Effector memory CD8-positive, alpha-beta T cell (primary cell): ENCODE results near the gene RPL3.

ENCODE experiments used
- ATAC-seq: fragments of 150-1000 bp; cut with Tn5 transposase; replicated peaks from 2 replicates; pipeline ENCODE4 v1.10.0; 2021; ENCODE audit warnings: mild to moderate bottlenecking, moderate library complexity
- DNase-seq, 3 experiments: peaks; one replicate each; pipeline ENCODE4 v3.0.0; 2021
- H3K27ac Mint-ChIP-seq, 2 donors: one replicate each; pipeline ENCODE4 v1.8.0; 2022; ENCODE audit warnings: mild to moderate bottlenecking in 2 of 2, mixed read lengths in 2 of 2, moderate library complexity in 2 of 2
- H3K27me3 Mint-ChIP-seq, 2 donors: one replicate each; pipeline ENCODE4 v1.8.0; 2022; ENCODE audit warnings: mixed read lengths in 2 of 2
- H3K36me3 Mint-ChIP-seq: one replicate; pipeline ENCODE4 v1.8.0; 2022; ENCODE audit warnings: mild to moderate bottlenecking, moderate library complexity, mixed read lengths; ENCODE audit not compliant: insufficient read depth
- H3K4me1 Mint-ChIP-seq, 2 donors: one replicate each; pipeline ENCODE4 v1.8.0; 2022; ENCODE audit warnings: low read depth in 2 of 2, mixed read lengths in 2 of 2
- H3K4me3 Mint-ChIP-seq, 2 donors: one replicate each; pipeline ENCODE4 v1.8.0; 2022; ENCODE audit warnings: mild to moderate bottlenecking in 2 of 2, mixed read lengths in 2 of 2, moderate library complexity in 2 of 2
- H3K9me3 Mint-ChIP-seq, 2 donors: one replicate each; pipeline ENCODE4 v1.8.0; 2022; ENCODE audit warnings: mixed read lengths in 2 of 2

Gene RPL3

GRCh38 chr22:39318507-39319283 lies 728 bp downstream of the RPL3 start:
- Mint-ChIP-seq H3K36me3 (peaks cover 70% of the 10 kb centered on the region), H3K4me1 (peaks cover 29 to 48% of the 10 kb centered on the region in 2 donors), H3K9me3 (no peaks in the 10 kb centered on the region), H3K4me3 (peak overlapping the region; percentile 94 to 100), H3K27ac (peak overlapping the region; percentile 98 to 100), H3K27me3 (no peaks in the 10 kb centered on the region)
- DNase-seq (peak in 2 of 3 experiments; percentile 31 to 33), ATAC-seq (peak; percentile 9)

- Mint-ChIP-seq H3K27me3 (no peaks in the 10 kb centered on the region), H3K9me3 (no peaks in the 10 kb centered on the region), H3K4me1 (peaks cover 29 to 52% of the 10 kb centered on the region in 2 donors), H3K4me3 (peak overlapping the region; percentile 94 to 100), H3K27ac (peak overlapping the region; percentile 98 to 100), H3K36me3 (peaks cover 77% of the 10 kb centered on the region)
- no peak for DNase-seq
- ATAC-seq: no peak
Observed at GRCh38 chr22:39317775-39318506, 1.5 kb downstream of the RPL3 start.

- H3K4me3 Mint-ChIP-seq: peak overlapping the region; percentile 94 to 100
- peak overlapping the region; percentile 98 to 100 for H3K27ac Mint-ChIP-seq
- peaks cover 84% of the 10 kb centered on the region for H3K36me3 Mint-ChIP-seq
- H3K9me3 Mint-ChIP-seq: no peaks in the 10 kb centered on the region
- no peaks in the 10 kb centered on the region for H3K27me3 Mint-ChIP-seq
- ATAC-seq (peak; percentile 16), DNase-seq (peak; percentile 23 to 33 (median 32))
- H3K4me1 Mint-ChIP-seq: peaks cover 29 to 52% of the 10 kb centered on the region in 2 donors
Observed at GRCh38 chr22:39317084-39317774, 2.2 kb downstream of the RPL3 start.

- H3K27me3 Mint-ChIP-seq: no peaks in the 10 kb centered on the region
- H3K4me1 Mint-ChIP-seq: peaks cover 32 to 53% of the 10 kb centered on the region in 2 donors
- ATAC-seq (peak; percentile 42), DNase-seq (peak; percentile 73 to 77 (median 74))
- peak overlapping the region; percentile 94 to 100 for H3K4me3 Mint-ChIP-seq
- H3K27ac Mint-ChIP-seq: peak overlapping the region; percentile 98 to 100
- H3K9me3 Mint-ChIP-seq: no peaks in the 10 kb centered on the region
- H3K36me3 Mint-ChIP-seq: peaks cover 91% of the 10 kb centered on the region
Observed at GRCh38 chr22:39316440-39317083, 2.9 kb downstream of the RPL3 start.

GRCh38 chr22:39315389-39315788 lies 4.0 kb downstream of the RPL3 start:
- peak overlapping the region; percentile 94 to 100 for H3K4me3 Mint-ChIP-seq

GRCh38 chr22:39314251-39314971 lies 5.0 kb downstream of the RPL3 start:
- Mint-ChIP-seq H3K36me3 (peaks cover 92% of the 10 kb centered on the region), H3K4me1 (peaks cover 37 to 48% of the 10 kb centered on the region in 2 donors), H3K27me3 (no peaks in the 10 kb centered on the region), H3K9me3 (no peaks in the 10 kb centered on the region), H3K4me3 (peak overlapping the region in 1 of 2 donors; percentile 100), H3K27ac (peak overlapping the region in 1 of 2 donors; percentile 76)
- ATAC-seq (no peak), DNase-seq (no peak)

More at GRCh38 chr22:39315389-39315788, 4.0 kb downstream of the RPL3 start:
- Mint-ChIP-seq H3K27ac (peak overlapping the region; percentile 76 to 100), H3K4me1 (peaks cover 38 to 50% of the 10 kb centered on the region in 2 donors), H3K27me3 (no peaks in the 10 kb centered on the region), H3K9me3 (no peaks in the 10 kb centered on the region), H3K36me3 (peaks cover 97% of the 10 kb centered on the region)
- ATAC-seq (no peak), DNase-seq (no peak)

GRCh38 chr22:39313258-39314001 lies 6.0 kb downstream of the RPL3 start:
- ATAC-seq (no peak), DNase-seq (no peak)
- no peaks in the 10 kb centered on the region for H3K27me3 Mint-ChIP-seq
- peaks cover 82% of the 10 kb centered on the region for H3K36me3 Mint-ChIP-seq
- peaks cover 30 to 44% of the 10 kb centered on the region in 2 donors for H3K4me1 Mint-ChIP-seq
- peak overlapping the region; percentile 31 to 90 for H3K27ac Mint-ChIP-seq
- no peak overlapping the region for H3K4me3 Mint-ChIP-seq
- H3K9me3 Mint-ChIP-seq: no peaks in the 10 kb centered on the region

GRCh38 chr22:39312410-39312809 lies 7.0 kb downstream of the RPL3 start:
- H3K4me1 Mint-ChIP-seq: peaks cover 20 to 34% of the 10 kb centered on the region in 2 donors
- DNase-seq: no peak
- H3K27me3 Mint-ChIP-seq: no peaks in the 10 kb centered on the region
- no peak overlapping the region for H3K4me3 Mint-ChIP-seq
- H3K27ac Mint-ChIP-seq: no peak overlapping the region
- H3K9me3 Mint-ChIP-seq: no peaks in the 10 kb centered on the region
- ATAC-seq: no peak
- H3K36me3 Mint-ChIP-seq: peaks cover 75% of the 10 kb centered on the region

- H3K4me3 Mint-ChIP-seq: peak overlapping the region in 1 of 2 donors; percentile 24
- H3K27me3 Mint-ChIP-seq: no peaks in the 10 kb centered on the region
- H3K36me3 Mint-ChIP-seq: peaks cover 69% of the 10 kb centered on the region
- H3K9me3 Mint-ChIP-seq: no peaks in the 10 kb centered on the region
- DNase-seq: no peak
- H3K27ac Mint-ChIP-seq: peak overlapping the region in 1 of 2 donors; percentile 57
- H3K4me1 Mint-ChIP-seq: peaks cover 15 to 28% of the 10 kb centered on the region in 2 donors
- no peak for ATAC-seq
Observed at GRCh38 chr22:39311592-39312400, 7.6 kb downstream of the RPL3 start.

- peak overlapping the region; percentile 16 to 57 for H3K27ac Mint-ChIP-seq
Observed at GRCh38 chr22:39309881-39310714, 9.3 kb downstream of the RPL3 start.

More at GRCh38 chr22:39309881-39310714, 9.3 kb downstream of the RPL3 start:
- H3K4me1 Mint-ChIP-seq: peaks cover 18 to 21% of the 10 kb centered on the region in 2 donors
- no peaks in the 10 kb centered on the region for H3K27me3 Mint-ChIP-seq
- no peak overlapping the region for H3K4me3 Mint-ChIP-seq
- peaks cover 52% of the 10 kb centered on the region for H3K36me3 Mint-ChIP-seq
- DNase-seq: no peak
- no peak for ATAC-seq
- no peaks in the 10 kb centered on the region for H3K9me3 Mint-ChIP-seq
